UCSD-AML1 (cell line): ENCODE data around the gene ASIC1.

Experiments
- DNase-seq: peaks from one replicate; lab custom pipeline; 2025; ENCODE audit not compliant: unreplicated experiment; lab: John Stamatoyannopoulos, UW

Gene ASIC1

DNA sequence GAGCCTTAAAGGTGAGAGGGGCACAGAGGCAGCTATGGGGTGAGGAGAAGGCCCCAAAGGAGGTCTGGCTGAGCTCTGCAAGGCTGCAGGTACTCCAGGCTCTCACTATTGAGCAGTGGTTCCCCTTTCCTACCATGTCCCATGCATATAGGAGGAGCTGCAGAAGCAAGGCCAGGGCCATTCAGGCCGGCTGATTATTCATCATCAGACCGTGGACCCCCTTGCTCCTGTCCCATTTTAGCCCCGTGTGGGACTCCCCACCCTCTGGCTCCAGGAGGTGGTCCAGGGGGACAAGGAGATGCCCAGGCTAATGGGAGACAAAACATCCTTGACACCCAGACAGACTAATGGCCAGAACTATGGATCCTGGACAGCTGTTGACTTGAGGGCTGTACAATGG, 49.5 kb downstream of the ASIC1 start:
- DNase-seq: no peak

DNA sequence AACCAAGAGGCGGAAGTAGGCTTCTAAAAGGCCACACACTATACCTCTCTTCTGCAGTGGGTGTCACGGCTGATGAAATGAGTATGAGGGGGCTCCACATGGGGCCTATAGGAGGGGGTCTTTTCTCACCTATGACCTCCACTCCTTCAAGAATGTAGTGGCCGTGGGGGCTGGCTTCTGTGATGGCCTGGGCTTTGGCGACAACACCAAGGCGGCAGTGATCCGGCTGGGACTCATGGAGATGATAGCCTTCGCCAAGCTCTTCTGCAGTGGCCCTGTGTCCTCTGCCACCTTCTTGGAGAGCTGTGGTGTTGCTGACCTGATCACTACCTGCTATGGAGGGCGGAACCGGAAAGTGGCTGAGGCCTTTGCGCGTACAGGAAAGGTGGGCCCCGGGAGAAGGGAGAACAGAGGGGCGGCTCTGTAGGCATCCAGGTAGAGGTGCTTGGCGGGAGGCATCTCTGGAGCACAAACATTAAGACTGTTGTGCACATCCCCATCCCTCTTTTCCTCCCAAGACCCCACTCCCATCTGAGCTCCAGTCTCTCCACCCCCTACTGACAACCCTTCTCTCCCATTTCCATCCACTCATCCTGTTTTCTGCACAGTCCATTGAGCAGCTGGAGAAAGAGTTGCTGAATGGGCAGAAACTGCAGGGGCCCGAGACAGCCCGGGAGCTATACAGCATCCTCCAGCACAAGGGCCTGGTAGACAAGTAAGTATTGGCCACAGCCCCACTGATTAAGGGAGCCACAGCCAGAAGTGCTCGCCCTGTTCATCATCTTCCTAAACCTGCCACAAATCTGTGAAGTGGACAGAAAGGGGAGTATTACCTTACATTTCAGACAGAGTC, 50.2 kb downstream of the ASIC1 start:
- no peak for DNase-seq

DNA sequence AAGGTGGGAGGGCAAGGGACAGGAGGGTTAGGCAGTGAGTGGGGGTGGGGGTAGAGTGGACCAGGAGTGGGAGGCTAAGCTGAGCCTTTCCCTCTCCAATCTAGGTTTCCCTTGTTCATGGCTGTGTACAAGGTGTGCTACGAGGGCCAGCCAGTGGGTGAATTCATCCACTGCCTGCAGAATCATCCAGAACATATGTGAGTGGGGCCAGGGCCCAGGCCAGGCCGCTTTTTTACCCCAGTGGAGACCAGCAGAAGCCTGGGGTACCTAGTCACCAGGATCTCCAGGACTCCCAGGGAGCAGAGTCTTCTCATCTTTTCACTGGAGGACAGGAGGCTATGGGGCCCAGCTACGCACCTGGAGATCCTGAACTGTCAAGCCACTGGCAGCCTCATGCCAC, 51.9 kb downstream of the ASIC1 start:
- no peak for DNase-seq

DNA sequence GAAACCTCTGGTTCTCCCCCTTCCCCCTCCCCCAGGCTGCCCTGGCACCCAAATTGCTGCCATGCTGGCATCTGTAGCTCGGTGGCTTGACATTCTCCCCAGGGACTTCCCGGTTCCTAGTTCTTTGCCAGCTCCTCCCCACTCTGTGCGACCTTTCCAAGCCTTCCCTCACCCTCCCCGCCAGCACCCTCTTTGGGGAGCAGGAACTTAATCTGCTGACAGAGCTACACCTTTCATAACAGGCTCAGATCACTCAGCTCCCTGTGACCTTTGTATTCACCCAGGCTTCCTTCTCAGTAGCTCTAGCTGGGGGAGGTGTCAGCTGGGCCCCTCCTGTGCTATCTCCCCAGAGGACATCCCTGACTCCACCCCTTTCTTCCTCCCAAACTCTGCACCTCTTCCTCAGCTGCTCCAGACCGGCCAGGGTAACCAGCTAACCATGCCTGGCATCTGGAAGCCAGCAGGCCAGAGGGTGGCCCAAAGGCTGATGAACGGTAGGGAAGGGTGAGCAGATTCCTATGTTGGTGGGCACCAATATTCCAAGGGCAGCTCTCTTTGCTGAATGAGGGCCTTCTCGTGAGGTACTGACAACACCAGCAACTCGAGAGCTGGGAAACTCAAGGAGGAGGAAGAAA, 52.8 kb downstream of the ASIC1 start:
- peak; percentile 36 for DNase-seq

DNA sequence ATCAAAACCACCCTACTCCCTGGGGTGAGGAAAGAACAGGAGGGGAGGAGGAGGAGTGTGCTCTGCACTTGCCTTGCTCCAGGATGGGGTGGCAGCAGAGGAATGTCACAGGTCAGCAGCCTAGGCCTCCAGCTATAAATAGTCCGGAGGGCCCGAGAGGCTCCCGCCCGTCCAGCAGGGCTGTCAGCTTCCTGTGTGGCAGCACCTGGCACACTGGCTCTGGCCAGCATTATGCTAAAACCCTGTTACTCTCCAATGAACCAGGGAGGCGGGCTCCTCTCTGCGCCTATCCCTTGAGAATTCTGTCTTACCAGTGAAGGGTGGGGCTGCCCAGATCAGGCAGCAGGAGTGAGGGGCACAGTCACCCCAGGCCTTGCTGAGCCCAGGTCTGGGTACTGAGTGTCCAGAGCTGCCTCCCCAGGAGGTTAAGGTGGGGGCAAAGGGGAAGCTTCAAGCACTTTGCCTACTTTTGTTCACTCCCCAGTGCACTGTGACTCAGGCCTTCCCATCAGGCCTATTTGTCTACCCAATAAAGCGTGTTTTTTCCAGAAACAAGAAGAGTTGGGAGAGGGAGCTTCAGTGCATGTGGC, 53.5 kb downstream of the ASIC1 start:
- DNase-seq: peak; percentile 44

DNA sequence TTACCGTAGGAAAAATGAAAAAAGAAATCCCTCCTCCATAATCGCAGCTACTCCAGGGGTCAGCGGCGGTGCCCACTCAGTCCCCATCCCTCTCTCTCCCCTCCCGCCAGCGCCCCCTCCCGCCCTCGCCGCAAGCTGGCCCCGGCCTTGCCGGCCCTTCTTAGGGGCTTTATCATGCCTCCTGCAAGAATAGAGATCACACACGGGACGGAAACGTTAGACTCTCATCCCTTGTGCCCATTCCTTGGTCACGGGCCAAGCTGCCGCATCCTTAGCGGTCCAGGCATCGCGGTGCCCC, 53.9 kb downstream of the ASIC1 start:
- DNase-seq: no peak

DNA sequence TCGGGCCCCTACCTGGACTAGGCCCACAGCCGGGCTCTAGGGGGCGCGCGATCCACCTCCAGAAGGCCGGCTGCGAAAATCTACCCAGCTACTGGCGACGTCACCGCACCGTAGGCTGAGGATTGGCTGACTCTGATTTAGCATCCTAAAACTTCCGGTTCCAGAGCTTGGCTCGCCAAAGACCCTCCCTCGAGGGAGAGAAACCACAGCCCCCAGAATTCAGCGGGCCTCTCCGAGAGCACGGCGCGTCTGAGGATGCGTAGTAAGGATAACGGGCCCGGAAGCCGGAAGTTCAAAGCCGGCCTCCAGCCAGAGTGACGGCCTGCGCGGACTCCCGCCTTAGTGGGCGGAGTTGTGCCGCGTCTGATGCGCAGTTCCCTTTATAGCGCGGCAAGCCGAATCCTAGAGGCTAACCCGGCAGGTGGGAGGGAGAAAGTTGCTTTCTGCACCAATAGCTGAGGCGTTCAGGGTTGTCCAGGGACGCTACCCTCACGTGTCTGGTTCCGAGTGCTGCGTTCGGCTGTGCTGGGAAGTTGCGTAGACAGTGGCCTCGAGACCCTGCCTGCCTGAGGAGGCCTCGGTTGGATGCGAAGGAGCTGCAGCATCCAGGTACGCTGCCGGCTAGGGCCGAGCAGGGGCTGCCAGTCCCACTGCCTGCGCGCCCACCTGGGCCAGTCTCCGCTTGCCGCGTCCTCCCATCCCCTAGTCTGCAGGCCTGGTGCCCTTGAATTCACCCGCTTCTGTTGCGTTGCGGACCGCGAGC, 54.5 kb downstream of the ASIC1 start, which contains the start of gene COX14:
COX14 (plus strand) TSS at position 544 of the 763 bp plus-strand sequence. CDS start 7,808 bp downstream, outside the sequence.
- peak; percentile 99 for DNase-seq

GRCh38 chr12:50112456-50113218, 55.2 kb downstream of the ASIC1 start:
- DNase-seq: no peak

DNA sequence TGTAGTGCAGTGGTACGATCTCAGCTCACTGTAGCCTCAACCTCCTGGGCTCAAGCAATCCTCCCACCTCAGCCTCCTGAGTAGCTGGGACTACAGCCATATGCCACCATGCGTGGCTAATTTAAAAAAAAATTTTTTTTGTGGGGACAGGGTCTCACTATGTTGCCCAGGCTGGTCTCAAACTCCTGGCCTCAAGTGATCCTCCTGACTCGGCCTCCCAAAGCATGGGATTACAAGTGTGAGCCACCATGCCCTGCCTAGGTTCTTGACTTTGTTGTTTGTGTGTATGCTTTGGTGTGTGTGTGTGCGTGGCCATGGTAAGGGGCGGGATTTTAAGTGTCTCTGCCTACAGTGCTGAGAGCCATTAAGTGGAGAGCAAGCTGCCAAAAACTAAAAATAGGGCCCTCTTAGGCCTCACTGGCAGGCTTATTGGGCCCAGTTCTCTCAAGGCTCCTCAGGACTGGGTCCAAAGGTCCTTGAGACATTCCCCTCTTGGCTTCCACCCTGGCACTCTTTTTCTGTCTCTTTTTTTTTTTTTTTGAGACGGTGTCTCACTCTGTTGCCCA, 59.7 kb downstream of the ASIC1 start:
- no peak for DNase-seq

DNA sequence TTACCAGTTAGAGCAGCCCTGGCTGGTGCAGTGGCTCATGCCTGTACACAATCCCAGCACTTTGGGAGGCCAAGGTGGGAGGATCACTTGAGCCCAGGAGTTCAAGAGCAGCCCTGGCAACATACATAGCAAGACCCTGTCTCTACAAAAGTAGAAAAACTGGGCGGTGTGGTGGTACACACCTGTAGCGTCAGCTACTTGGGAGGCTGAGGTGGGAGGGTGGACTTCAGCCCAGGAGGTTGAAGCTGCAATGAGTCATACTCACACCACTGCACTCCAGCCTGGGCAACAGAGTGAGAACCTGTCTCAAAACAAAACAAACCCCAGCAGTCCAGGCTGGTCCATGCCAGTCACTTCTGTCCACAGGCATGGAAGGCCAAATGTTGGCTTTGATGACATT, 62.0 kb downstream of the ASIC1 start:
- no peak for DNase-seq

GRCh38 chr12:50120521-50120920, 63.1 kb downstream of the ASIC1 start:
- no peak for DNase-seq

- DNase-seq: no peak
Measured at GRCh38 chr12:50120953-50121352, 63.6 kb downstream of the ASIC1 start.

- no peak for DNase-seq
Measured at GRCh38 chr12:50121641-50122040, 64.2 kb downstream of the ASIC1 start.

DNA sequence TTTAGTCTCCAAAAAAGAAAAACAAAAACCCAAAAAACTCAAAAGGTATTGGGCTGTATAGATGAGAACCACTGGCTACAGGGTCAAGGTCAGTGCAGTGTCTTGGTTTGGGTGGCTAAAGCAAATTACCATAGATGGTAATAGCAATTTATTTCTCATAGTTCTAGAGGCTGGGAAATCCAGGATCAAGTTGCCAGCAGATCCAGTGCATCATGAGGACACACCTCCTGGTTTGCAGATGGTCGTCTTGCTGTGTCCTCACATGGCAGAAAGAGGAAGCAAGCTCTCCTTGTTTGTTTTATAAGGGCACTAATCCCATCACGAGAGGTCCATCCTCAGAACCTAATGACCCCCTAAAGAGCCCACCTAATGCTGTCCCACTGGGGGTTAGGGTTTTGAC, 65.8 kb downstream of the ASIC1 start:
- DNase-seq: no peak

- DNase-seq: no peak
Measured at GRCh38 chr12:50127546-50127945, 70.2 kb downstream of the ASIC1 start.

DNA sequence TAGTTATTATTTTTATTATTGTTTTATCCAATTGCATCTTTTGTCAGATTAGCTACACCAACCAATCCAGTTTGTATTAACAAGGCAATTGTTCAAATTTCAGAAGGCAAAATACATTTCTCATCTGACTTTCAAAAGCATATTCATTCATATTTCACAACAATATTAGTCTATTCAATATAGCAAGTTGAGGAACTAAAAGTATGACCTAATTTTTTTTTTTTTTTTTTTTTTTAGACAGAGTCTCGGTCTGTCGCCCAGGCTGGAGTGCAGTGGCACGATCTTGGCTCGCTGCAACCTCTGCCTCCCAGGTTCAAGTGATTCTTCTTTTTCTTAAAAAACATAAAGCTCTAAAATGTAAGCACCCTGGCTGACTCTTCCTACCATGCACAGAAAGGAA, 71.9 kb downstream of the ASIC1 start:
- no peak for DNase-seq

- no peak for DNase-seq
Measured at GRCh38 chr12:50132505-50133135, 75.2 kb downstream of the ASIC1 start.
